H1 (cell line): Measurements from ENCODE around the gene PID1. TPM values are rescaled to one million over a fixed set of nuclear protein-coding genes. Genes with fewer than 3 reads are reported as not detected.

Experiments used
- polyA plus RNA-seq, 7 experiments: library from polyadenylated mRNA; depleted of rRNA in 3 of 7; stranded (reverse) in 5 of 7; unstranded in 2 of 7; fragments of >200 nt in 5 of 7; fragments of 200-250 nt in 2 of 7; gene quantifications; 1 replicate in 5 of 7; 2 replicates in 1 of 7; 4 replicates in 1 of 7; pipeline versions ENCODE4 v1.2.1 to v1.2.3, GENCODE V29; 2011 to 2013; ENCODE audit warnings: missing spikeins in 2 of 7, mixed read lengths in 2 of 7
- total RNA-seq: library from RNA; stranded (reverse); fragmentation: NEBNext Ultra II Directional; extraction: Animal tissue kit (Norgen Biotek cat#: 25700); gene quantifications from 2 replicates; pipeline ENCODE4 v1.2.1, GENCODE V29; 2021
- TF ChIP-seq, protein P1 (sequence below): IDR thresholded peaks from 2 replicates; pipeline ENCODE4 v1.6.1; 2012; ENCODE audit warnings: low read length, inconsistent platforms

The PID1 gene
- total and polyA plus RNA-seq, 2 of the 8 experiments (the other 6 are each of a cell fraction or from before 2014, with no cell fraction given) = 1.5 to 3.3 TPM

- TF ChIP-seq, protein P1, sequence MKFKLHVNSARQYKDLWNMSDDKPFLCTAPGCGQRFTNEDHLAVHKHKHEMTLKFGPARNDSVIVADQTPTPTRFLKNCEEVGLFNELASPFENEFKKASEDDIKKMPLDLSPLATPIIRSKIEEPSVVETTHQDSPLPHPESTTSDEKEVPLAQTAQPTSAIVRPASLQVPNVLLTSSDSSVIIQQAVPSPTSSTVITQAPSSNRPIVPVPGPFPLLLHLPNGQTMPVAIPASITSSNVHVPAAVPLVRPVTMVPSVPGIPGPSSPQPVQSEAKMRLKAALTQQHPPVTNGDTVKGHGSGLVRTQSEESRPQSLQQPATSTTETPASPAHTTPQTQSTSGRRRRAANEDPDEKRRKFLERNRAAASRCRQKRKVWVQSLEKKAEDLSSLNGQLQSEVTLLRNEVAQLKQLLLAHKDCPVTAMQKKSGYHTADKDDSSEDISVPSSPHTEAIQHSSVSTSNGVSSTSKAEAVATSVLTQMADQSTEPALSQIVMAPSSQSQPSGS = no peak
These were observed 129.6 kb downstream of the PID1 start (continued) for GRCh38 chr2:229141424-229142025.
